HG03469 (cell line): Measurements from ENCODE around the gene FAM180A.

Experiments
- ATAC-seq: cut with Tn5 transposase; IDR thresholded peaks from one replicate; pipeline ENCODE4 v1.9.1; 2021; ENCODE audit warnings: mild to moderate bottlenecking, moderate library complexity, moderate number of reproducible peaks; ENCODE audit not compliant: unreplicated experiment

FAM180A gene

DNA sequence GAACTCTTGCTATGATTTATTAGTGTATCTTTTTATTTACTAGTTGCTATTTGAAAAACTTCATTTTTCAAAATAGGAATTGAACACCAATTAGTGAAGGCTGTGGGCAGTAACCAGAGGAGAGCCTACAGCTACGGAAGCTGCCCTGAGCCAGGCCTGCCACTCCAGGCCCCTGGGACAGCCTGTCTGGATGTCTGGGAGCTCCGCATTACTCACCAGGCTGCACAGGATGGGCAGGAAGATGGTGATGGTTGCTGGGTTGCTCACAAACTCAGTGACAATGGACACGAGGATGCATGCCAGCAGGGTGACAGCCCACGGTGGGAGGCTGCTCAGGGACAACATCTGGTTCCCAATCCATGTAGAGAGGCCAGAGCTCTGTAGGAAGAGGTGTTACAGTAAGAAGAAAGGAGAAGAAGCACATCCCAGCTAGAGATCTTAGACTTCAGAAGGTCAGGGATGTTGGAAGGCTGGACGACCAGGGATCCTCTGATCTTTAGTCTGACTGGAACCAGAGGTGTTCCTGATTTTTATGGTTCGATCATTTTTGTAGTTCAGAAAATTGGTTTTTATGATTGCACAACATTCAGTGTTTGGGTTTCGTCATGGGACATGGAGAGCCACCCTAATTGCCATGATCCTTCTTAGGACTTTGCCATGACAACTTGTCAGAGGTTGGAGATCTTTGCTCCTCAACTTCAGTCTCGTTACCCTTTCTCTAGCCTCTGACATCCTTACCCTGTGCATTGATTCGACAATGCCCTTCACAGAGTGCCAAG lies 63.1 kb downstream of the FAM180A start:
- ATAC-seq, result no peak

- no peak for ATAC-seq
Measured at GRCh38 chr7:135684699-135685098, 63.9 kb downstream of the FAM180A start.

- ATAC-seq, result no peak
Measured at GRCh38 chr7:135684136-135684535, 64.5 kb downstream of the FAM180A start.

DNA sequence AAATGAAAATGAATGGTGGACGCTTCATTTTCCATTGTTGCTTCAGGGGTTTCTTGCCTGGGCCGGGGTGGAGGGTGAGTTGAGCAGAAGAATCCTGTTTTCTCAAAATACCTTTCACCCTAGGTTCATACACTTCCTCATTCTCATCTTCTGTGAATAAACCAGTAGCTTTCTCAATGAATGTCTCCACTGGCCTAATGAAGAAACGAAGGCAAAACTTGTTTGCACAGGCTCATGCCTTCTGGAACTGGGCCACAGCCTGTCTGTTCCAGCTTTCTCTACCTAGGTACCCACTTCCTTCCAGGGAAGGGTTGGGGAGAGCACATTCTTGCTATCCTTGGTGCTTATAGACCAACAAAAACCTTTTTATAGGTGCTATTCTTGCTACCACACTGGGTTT lies 65.0 kb downstream of the FAM180A start:
- no peak for ATAC-seq

DNA sequence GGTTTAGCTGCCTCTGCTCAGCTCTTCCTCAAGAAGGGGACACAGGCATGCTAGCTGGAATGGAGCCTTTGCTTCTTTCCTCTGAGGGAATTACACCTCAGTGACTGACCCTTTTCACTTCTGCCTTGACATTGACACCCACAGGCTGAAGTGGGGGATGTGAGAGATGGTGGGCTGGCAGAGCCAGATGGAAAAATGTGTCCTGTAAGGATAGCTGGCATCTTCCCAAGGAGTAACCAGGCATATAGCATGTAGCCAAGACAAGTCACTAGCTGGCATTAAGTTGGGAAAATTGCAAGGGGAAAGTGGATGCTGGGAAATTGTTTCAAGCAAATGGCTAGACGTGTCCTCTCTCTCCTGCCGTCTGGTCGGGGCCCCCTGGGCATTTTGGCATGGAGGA lies 66.4 kb downstream of the FAM180A start:
- no peak for ATAC-seq

DNA sequence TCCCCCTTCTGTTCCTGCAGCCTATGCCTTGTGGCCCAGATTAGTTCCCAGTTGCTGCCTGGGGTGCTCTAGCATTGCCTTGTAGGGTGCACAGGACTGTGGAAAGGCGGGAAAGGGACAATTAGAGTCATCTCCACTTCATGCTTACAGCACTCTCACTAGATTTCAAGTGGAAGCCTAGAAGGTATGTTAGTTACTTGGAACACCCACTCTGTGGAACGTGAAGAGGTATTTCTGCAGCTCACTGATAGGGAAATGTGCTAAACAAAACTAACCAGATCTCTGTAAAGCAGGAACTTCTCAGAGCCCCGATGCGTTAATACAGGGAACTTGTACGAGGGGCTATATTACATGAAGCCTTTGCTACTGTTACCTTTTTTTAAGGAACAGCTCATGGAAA lies 66.9 kb downstream of the FAM180A start:
- no peak for ATAC-seq
